ENCODE data around the gene SND1. TPM values are rescaled to one million over a fixed set of nuclear protein-coding genes. Genes with fewer than 3 reads are reported as not detected.
"Not testable (repeated sequence)": the region's sequence is repeated elsewhere in the genome, so short reads cannot be mapped to it uniquely, and the experiment has no call there.

The SND1 gene
- polyA plus RNA-seq, 12 donors = 73.0 to 117 (median 95.7) TPM; not detected in 1

DNA sequence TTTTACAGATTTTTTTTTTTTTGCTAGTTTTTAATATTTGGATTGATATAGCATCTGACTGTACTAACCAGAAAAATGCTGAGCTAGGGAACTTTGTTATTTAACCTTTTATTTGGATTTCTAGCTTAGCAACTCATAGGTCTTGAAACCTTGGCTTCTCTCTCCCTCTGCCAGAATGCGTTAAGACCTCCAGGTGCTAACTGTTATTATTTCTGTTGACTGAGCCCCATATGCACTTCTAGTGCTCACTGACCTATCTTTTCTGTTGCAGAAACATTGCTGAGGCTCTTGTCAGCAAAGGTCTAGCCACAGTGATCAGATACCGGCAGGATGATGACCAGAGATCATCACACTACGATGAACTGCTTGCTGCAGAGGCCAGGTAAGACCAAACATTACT is 235.6 kb downstream of the SND1 start:
- DNase-seq = no peak

DNA sequence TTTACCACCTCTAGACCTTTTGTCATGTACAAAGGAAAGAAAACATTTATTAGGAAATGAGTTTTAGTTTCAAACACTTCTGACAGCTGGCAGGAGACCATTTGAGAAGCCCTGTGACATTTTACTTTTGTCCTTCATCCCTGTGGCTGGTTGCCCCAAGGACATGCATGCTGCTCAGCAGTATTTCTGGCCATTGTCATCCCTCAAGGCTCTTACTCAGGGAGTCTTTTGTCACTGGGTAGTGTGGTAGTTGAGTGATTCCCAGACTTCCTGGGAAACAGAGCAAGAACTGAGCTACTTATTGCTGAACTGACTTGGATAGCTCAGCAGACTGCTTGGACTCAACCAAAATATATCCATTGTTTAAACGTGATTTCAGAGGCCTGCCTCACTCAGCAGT is 236.4 kb downstream of the SND1 start:
- DNase-seq = no peak

GRCh38 chr7:127888825-127889224 is 236.8 kb downstream of the SND1 start:
- no peak for DNase-seq

GRCh38 chr7:127889677-127890076 is 237.7 kb downstream of the SND1 start:
- no peak for DNase-seq

GRCh38 chr7:127890726-127891125 is 238.7 kb downstream of the SND1 start:
- DNase-seq = no peak

DNA sequence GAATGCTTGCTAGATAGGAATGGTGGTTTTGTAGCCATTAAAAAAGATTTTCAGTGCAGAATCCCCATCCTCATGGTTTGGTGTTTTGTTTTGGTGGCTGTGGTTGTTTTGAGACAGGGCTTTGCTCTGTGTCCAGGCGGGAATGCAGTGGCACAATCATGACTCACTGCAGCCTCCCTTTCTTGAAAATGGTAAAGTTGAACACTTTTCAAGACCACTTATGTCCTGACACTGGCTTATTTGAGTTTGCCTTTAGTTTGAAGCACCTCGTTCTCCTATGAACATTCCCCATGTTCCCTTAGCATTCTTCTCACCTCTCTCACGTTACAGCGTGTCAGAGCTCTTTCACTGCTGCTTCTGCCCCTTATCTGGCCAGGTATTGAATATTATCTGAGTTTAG is 239.2 kb downstream of the SND1 start:
- DNase-seq = no peak

GRCh38 chr7:127891854-127892438 is 240.0 kb downstream of the SND1 start:
- DNase-seq = no peak

DNA sequence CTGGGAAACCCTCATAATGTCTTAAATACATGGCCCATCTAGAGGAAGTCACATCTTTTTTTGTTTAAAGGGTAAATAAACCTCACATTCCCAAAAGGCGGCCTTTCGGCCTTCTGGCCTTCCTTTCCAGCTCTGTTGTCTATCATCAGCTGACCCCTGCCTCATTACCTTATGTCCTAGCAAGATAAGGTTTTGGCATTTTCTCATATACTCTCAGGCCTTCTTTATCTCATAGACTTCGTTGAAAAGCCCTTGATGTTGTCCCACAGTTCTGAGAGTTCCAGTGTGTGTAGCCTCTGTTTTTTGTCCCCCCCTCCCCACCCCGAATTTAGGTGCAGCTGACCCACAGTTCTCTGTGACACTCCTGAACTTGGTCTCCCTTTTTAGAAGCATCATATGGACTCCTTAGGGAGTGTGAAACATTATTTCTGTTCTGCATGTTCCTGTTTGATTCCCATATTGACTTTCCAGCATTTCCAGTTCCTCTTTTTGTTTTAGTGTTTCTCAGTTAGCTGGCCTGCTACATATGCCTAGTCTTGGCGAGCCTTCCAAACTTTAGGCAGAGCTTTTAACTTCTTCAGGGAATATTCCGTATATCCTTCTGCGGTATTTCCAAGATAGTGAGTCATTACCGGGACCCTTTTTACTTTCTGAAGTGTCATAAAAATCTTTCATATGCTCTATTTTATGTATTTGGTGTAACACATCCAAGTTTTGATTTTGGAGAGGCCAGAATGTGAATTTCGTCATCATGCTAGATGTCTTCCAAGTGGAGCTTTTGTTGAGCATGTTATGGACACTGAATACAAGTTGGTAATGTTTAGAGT is 240.7 kb downstream of the SND1 start:
- peak; percentile 69 for DNase-seq

DNA sequence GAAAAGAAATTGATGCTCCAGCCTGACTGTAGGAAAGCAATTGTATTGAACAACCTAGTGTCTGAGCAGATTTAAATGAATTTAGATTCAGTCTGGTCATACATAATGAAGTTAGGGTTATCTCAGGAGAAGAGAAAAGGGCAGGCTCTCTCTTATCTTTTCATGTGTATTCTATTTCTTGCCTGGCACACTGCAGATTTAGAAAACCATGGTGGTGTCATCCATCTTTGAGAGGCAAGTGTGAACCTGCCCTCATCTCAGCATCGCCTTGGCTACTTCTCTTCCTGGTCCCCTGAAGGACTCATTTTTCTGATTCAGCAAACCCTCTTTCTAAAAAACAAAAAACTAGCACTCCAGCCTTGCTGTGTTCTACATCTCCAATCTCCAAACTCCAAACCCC is 241.6 kb downstream of the SND1 start:
- DNase-seq = no peak

- no peak for DNase-seq
Measured at GRCh38 chr7:127894588-127894987, 242.6 kb downstream of the SND1 start.

- no peak for DNase-seq
Measured at GRCh38 chr7:127895360-127895759, 243.4 kb downstream of the SND1 start.

DNA sequence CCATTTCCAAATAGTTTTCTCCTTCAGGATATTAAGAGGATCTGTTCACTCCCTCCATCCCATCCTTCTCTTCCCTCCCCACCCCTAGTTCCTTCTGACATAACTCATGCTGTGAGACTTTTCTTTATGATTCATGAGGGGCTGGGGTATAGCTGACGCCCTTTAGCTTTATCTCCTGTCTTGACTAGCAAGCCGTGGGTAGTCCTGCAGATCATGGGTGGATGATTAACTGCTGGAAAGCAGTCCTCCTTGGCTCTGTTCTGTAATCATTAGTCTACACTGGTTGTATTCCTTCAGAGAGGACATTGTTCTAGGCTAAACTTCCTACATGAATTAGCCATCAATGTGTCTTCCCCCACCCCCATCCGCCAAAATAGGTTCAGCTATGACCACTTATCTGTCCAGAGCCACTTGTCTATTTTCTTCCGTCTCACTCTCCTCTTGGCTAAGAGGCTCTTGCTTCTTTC is 243.9 kb downstream of the SND1 start:
- no peak for DNase-seq

DNA sequence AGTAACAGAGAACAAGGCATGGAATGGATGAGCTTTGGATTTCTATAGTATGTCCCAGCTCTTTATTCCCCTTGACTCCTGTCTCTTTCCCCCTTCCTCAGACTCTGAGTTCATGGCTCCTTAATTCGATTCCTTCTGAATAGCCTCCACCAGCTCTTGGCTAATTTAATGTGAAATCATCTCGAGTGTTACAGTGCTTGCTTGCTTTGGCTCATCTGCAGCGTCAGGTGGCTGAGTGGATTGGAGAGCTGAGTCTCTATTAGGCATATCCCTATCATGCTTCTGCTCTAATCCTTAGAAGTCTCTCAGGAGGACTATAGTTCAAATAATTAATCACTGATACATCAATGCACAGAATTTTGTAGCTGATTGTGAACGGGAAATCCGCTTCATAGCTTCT is 244.7 kb downstream of the SND1 start:
- no peak for DNase-seq

DNA sequence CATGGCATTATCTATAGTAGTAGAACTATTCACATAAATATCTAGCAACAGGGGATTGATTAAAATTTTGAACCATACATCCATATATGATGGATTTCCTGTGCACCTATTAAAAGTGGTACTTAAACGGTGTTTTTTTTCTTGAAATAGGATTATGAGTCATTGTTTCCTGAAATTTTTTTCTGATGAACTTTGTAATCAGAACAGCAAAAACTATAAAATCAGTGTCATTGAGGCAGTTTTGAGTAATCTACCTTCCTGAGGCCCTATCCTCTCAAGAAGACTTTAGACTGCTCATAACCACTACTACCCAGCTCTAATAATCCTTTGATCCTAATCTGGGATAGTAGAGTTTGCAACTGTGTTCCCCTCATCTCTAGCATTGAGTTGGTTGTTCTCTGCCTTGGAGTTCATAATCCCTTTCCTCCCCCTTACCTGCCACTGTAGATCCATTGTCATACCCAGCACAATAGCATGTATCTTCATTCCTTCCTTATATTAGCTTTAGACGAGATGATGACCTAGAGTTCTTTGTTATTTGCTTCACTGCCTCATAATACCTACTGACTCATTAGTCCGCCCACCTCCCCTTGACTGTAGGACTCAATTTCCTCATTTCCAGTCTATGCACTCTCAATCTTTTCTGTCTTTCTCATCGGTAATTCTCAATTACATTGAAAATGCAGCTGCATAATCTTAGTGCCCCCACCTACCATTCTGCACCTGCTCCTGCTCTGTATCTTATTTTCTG is 245.9 kb downstream of the SND1 start:
- DNase-seq = no peak

GRCh38 chr7:127899411-127899810 is 247.4 kb downstream of the SND1 start:
- no peak for DNase-seq

- no peak for DNase-seq
Measured at GRCh38 chr7:127900141-127900540, 248.1 kb downstream of the SND1 start.

- DNase-seq = no peak
Measured at GRCh38 chr7:127900732-127901685, 249.0 kb downstream of the SND1 start.

GRCh38 chr7:127901895-127902703 is 250.1 kb downstream of the SND1 start:
- DNase-seq = no peak

- DNase-seq = not testable (repeated sequence)
Measured at GRCh38 chr7:127902753-127903152, 250.8 kb downstream of the SND1 start.

- DNase-seq = no peak
Measured at GRCh38 chr7:127903892-127904669, 252.1 kb downstream of the SND1 start.
